ENCODE results near the gene PTGER2. TPM values are rescaled to one million over a fixed set of nuclear protein-coding genes. Genes with fewer than 3 reads are reported as not detected.

Gene PTGER2
- polyA plus RNA-seq, 1 experiment, result 0.43 TPM

DNA sequence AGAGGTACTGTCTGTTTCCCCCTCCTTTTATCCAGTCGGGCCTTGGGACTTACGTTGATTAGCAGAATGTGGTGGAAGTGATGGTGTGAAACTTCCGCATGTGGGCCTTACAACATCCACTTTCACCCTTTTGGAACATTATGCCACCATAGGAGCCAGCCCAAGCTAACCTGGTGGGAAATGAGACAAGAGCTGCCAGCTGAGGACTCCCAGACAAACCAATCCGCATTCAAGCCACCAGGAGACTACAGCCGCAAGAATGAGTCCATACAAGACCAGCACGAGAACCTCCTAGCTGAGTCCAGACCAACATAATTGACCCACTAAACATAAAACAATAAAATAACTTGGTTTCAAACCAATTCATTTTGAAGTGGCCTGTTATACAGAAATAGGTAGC lies 9.1 kb upstream of the PTGER2 start:
- POLR2A ChIA-PET, result no interaction called here

GRCh38 chr14:52307376-52307775 lies 6.7 kb upstream of the PTGER2 start:
- ChIA-PET POLR2A (no interaction called here), CTCF (no interaction called here)
- TF ChIP-seq CTCF (IDR thresholded peaks at IDR 0.05; ENCODE audit: insufficient read depth, low read depth, low read length), result no peak
- H3K27me3 ChIP-seq (ENCODE audit: control insufficient read depth, insufficient read depth, low read length), result peaks cover 4% of the 10 kb centered on the region
- no peaks in the 10 kb centered on the region for H3K36me3 ChIP-seq (ENCODE audit: control insufficient read depth, insufficient read depth, low read length)
- H3K4me3 ChIP-seq (ENCODE audit: low read depth, low read length), result no peak overlapping the region
- no peak for DNase-seq (ENCODE audit: low read depth)

More for the DNA sequence above, 9.1 kb upstream of the PTGER2 start:
- no peaks in the 10 kb centered on the region for H3K36me3 ChIP-seq (ENCODE audit: control insufficient read depth, insufficient read depth, low read length)
- H3K27me3 ChIP-seq (ENCODE audit: control insufficient read depth, insufficient read depth, low read length), result peaks cover 4% of the 10 kb centered on the region
- no peak for TF ChIP-seq CTCF (IDR thresholded peaks at IDR 0.05; ENCODE audit: insufficient read depth, low read depth, low read length)
- DNase-seq (ENCODE audit: low read depth), result no peak
- no peak overlapping the region for H3K4me3 ChIP-seq (ENCODE audit: low read depth, low read length)
- CTCF ChIA-PET, result interaction anchor here (0.6 to 1.5 kb wide), 3 partner anchors 58 to 178 kb away, joined by 3 read pairs; no protein-coding TSS in a partner anchor

- Histone ChIP-seq H3K4me3 (ENCODE audit: low read depth, low read length) (no peak overlapping the region), H3K36me3 (ENCODE audit: control insufficient read depth, insufficient read depth, low read length) (no peaks in the 10 kb centered on the region), H3K27me3 (ENCODE audit: control insufficient read depth, insufficient read depth, low read length) (peaks cover 4% of the 10 kb centered on the region)
- ChIA-PET POLR2A (no interaction called here), CTCF (no interaction called here)
- DNase-seq (ENCODE audit: low read depth), result no peak
- no peak for TF ChIP-seq CTCF (IDR thresholded peaks at IDR 0.05; ENCODE audit: insufficient read depth, low read depth, low read length)
Observed at GRCh38 chr14:52307905-52308304, 6.2 kb upstream of the PTGER2 start.

- no peak for DNase-seq (ENCODE audit: low read depth)
- no peak for TF ChIP-seq CTCF (IDR thresholded peaks at IDR 0.05; ENCODE audit: insufficient read depth, low read depth, low read length)
- ChIA-PET POLR2A (no interaction called here), CTCF (interaction anchor here (1.0 kb wide), 1 partner anchor 11 kb away, joined by 3 read pairs; no protein-coding TSS in a partner anchor)
- no peaks in the 10 kb centered on the region for H3K36me3 ChIP-seq (ENCODE audit: control insufficient read depth, insufficient read depth, low read length)
- H3K4me3 ChIP-seq (ENCODE audit: low read depth, low read length), result no peak overlapping the region
- H3K27me3 ChIP-seq (ENCODE audit: control insufficient read depth, insufficient read depth, low read length), result peaks cover 7% of the 10 kb centered on the region; the same call in 1 of the 2 replicates
Observed at GRCh38 chr14:52310541-52310940, 3.6 kb upstream of the PTGER2 start.

DNA sequence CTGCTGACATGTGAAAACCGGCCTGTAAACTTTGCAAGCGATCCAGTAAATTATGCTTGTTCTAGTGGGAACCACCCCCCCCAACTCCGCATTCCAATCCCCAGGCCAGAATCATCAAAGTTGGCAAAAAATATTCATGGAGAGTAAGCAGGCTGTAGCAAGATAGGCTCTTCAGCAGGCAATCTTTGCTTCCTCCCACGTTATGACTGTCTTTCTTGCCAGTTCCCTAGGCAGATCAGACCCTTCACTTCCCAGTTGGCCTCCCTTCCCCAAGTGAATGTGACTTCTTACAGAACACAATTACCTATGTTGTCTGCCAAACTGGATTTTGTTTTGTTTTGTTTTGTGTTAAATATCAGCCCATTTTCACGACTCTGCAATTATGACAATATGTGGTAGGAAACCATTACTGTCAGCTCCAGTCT lies 1.2 kb upstream of the PTGER2 start:
- ChIA-PET POLR2A (no interaction called here), CTCF (interaction anchor here (1.0 kb wide), 1 partner anchor 44 kb away, joined by 3 read pairs; no protein-coding TSS in a partner anchor)
- Histone ChIP-seq H3K4me3 (ENCODE audit: low read depth, low read length) (no peak overlapping the region), H3K36me3 (ENCODE audit: control insufficient read depth, insufficient read depth, low read length) (no peaks in the 10 kb centered on the region), H3K27me3 (ENCODE audit: control insufficient read depth, insufficient read depth, low read length) (peaks cover 7% of the 10 kb centered on the region; the same call in 1 of the 2 replicates)
- no peak for TF ChIP-seq CTCF (IDR thresholded peaks at IDR 0.05; ENCODE audit: insufficient read depth, low read depth, low read length)
- DNase-seq (ENCODE audit: low read depth), result no peak

Measured in BJ (cell line).